ENCODE data around the gene C9orf153.
"Not testable (repeated sequence)": the region's sequence is repeated elsewhere in the genome, so short reads cannot be mapped to it uniquely, and the experiment has no call there.

Gene C9orf153

DNA sequence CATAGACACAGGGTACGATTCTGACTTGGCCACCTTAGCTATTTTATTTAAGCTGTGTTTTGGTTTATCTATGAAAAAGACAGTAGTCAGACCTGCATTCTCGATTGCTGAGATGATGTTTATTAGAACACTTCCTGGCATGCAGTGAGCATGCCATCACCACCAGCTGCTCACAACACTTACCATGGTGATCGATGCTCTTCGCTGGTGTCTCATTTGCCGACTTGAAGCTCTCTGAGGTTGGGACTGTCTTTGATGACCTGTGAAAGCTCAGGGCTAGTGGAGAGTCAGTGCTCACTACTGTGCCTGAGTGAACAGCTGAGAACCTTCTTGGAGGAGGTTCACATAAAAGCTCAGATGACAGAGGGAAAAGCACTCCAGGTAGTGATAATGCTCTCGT, 4.4 kb upstream of the C9orf153 start:
- no peak for DNase-seq

DNA sequence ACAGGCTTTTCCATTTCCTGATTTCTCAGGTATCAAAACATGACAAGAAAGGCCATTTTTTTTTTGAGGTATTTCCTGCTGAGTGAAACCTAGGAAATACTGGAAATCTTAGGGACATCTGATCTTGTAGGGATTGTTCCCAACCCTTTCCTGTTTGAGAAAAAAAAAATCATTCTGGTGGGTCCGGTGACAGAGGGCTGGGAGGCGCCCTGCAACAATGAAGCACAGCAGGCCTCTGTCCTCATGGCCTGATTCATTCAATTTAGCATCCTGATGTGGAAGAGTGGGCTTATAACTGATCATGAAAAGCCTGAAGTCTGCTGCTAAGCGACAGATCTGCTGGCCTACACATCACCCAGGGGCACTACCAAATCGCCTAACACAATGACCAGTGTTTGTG, 3.0 kb upstream of the C9orf153 start:
- no peak for DNase-seq

DNA sequence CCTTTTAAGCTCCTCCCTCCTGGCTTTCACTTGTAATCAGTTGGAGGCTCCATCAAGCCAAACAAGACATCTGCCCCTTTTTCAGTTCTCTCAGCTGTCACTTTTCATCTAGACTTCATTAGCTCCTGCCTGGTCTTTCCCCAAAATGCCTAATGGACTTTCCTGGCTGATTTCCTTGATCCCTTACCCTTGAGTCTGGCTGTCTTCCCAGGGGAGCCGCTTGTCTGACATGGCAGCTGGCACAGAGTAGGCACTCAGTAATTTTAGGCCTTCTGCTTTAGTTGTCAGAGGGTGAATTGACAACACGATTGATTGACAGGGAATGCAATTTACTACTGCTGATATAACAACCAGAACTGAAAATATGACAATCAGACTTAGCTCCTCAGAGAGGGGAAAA, 2.1 kb downstream of the C9orf153 start:
- no peak for DNase-seq

DNA sequence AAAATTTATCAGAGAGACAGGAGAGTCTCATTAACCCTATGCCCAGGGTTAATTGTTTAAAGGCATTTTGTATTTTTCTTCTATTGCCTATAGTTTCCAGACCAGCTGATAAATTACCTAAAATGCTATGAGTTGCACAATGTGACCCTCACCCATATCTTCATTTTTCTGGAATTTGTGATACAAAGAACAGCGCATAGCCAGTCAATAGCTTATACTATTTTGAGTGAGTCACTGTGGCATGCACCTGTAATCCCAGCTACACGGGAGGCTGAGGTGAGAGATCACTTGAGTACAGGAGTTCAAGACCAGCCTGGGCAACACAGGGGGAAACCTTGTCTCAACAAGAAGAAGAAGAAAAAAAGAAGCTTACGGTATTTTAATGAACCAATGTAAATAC, 2.8 kb downstream of the C9orf153 start:
- DNase-seq = no peak

DNA sequence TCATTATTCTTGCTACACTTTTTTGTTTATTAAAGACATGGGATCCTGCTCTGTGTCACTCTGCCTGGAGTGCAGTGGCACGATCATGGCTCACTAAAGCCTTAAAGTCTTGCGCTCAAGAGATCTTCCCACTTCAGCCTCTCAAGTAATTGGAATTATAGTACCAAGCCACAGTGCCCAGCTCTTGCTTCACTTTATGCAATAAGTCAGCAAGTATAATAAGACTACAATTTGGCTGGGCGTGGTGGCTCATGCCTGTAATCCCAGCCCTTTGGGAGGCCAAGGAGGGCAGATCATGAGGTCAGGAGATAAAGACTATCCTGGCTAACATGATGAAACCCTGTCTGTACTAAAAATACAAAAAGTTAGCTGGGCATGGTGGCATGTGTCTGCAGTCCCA, 5.9 kb downstream of the C9orf153 start:
- no peak for DNase-seq

DNA sequence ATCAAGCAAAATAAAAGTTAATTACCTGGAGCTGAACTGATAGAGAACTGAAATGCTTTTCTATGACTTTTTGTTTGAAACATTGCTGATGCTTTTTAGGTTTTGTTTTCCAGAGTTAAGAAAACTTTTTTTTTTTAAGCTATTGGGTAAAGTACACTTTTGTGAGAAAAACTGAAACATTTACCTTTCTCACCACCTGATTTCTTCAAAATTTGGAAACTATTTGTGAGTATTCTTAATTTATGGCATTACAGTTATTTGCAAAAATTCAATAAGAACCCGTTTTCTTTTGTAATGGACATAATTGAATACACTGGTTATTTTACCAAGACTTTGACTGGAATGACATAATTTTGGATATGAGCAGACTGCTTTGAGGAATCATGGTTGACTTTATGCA, 6.6 kb downstream of the C9orf153 start:
- no peak for DNase-seq

DNA sequence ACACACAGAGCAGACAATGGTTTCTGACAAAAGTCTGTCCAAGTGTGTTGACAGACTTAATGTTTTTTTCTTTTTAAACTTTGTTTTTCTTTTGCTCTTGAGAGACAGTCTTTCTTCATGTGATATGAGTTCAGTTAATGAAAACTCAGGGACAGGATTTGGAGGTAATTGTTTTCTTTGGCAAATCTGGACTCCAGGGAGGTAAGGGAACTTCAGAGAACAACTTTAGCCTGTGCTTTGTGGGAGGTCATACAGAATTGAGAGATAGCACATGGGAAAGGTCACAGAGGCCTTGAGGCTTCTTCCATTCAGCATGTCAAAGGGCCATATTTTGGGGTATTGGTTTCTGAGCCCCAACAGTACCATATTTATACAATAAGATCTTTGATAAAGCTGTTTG, 9.3 kb downstream of the C9orf153 start:
- DNase-seq = no peak

DNA sequence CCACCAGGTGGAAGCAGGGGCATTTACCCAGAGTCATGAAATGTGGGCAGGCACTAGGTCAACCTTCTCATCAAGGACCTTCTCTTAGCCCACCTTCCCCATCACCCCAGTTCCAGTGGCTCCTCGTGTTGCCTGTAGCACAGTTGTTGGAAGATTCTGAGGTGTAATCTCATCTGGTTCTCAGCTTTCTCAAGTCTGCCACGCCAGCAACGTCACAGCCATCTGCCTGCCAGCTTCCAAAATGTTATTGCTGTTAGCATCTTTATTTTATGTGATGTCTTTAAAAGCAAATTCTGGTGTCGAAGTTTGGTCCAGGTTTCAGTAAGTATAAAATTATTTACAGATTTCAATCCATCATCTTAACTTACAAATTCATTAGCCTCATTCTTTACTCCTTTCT, 10.7 kb downstream of the C9orf153 start:
- no peak for DNase-seq

DNA sequence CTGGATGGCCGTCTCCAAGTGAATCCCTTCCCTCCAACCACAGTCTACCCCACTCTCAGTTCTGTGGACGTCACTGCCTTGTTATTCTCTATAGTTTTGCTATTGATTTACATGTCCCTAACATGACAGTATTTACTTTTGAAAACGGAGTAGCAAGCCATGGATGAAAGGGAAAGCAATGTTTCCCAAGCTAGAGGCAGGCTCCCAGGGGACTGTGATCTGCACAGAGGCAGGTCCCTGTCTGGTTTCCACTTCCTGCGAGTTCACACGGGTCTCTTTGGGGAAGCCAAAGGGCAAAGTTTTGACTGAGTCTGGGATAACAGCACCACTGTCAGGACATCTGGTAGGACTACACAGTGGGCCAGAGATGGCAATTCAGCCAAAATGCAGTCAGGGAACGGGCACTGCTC, 12.7 kb downstream of the C9orf153 start:
- DNase-seq = no peak

DNA sequence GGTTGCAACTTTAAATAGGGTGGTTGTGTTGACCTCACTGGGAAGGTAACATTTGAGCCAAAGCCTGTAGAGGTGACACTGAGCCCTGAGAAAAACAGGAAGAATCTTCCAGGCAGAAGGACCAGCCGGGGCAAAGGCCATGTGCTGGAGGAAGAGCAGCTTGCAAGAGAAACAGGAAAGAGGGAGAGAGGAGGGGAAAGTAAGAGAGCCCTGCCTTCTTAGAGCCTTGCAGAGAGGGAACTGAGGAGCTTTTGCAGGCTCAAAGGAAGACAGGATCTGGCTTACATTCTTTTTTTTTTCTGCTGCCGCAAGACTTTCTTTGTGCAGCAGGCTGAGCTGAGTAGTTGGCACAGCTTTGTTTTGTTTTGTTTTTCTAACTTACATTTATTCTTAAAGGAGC, 17.4 kb downstream of the C9orf153 start:
- DNase-seq = no peak

DNA sequence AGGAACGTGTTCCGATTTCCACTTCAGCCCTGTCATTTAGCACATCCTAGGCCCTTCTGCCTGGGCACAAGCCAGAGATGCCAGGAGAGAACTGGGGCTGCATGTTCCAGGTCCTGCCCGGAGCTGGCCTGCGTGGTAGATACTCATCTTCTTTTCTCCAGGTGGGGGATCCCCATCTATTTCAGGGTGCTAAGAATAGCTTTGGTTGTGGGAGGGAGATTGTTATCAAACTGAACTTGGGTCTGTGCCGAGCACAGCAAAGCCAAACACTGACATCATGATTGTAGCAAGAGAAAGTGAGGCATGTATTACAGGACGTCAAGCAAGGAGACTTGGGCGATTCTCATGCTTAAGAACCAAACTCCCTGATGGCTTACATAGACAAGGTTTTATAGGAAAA, 18.2 kb downstream of the C9orf153 start:
- DNase-seq = no peak

DNA sequence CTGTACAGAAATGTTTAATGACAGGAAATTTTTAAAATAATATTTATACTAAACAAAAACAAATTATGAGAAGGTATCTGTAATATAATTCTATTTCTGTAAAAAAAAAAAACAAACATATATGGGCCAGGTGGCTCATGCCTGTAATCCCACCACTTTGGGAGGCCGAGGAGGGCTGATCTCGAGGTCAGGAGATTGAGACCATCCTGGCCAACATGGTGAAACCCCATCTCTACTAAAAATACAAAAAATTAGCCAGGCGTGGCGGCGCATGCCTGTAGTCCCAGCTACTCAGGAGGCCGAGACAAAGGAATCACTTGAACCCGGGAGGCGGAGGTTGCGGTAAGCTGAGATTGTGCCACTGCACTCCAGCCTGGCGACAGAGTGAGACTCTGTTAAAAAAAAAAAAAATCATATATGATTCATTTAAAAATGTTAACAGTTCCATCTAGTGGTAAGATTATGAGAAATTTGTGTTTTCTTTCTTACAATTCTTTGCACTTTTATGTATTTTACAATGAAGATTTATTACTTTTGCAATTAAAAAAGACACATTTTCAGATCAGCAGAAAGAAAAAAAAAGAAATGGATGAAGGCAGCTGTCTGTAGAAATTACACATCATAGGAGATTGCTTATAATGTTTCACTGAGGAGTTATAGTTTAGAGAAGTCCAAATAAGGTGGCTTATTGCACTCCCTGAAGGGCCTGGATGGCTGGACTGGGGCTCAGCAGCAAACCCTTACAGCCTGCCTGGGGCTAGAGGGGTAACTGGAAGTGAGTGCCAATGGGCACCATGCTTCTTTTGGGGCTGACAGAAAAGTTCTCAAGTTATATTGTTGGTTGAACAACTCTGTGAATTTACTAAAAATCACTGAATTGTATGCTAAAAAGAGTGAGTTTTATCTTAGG, 20.3 kb downstream of the C9orf153 start:
- DNase-seq = no peak

DNA sequence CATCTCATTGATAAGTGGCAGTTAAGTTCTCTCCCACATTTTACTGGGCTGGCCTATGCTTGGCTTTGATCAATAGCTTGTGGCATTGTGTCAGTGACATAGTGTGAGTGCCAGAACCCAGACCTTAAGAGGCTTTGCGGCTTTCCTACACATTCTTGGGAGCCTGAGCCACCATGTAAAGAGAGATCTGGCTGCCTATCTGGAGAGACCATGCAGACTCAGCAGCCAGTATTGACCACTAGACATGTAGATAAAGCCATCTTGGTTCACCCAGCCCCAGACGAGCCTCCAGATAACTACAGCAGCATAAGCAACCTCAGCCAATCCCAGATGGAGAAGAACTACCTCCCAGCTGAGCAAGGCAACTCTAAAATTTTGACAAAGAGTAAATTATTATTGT, 28.6 kb downstream of the C9orf153 start:
- no peak for DNase-seq

DNA sequence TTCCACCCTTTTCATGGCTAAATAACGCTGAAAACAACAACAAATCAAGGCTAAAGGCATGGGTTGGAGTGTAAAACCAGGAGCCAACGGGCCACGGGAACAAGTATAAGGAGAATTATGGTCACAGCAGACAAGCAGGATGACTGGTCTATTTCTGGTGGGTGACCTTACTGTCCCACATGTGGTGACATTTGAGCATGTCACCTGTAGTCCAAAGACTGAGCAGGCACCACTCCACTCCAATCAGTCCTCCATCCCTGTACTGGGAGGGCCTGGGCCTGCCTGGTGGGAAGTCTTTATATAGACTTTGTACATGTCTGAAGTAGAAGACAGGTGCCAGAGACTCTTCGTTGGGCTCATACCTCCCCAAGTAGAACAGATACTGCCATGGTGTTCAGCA, 36.8 kb downstream of the C9orf153 start:
- no peak for DNase-seq

DNA sequence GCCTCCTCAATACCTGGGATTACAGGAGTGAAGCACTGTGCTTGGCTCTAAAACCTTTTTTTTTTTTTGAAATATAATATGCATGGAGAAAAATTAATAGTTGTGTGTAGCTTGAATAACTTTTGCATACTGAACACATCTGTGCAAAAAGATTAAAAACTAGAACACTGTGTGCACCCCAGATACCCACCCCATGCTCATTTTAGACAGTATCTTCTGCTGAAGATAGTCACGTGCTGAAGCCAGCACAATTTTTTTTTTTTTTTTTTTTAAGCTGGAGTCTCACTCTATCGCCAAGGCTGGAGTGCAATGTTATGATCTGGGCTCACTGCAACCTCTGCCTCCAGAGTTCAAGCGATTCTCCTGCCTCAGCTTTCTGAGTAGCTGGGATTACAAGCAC, 39.9 kb downstream of the C9orf153 start:
- no peak for DNase-seq

DNA sequence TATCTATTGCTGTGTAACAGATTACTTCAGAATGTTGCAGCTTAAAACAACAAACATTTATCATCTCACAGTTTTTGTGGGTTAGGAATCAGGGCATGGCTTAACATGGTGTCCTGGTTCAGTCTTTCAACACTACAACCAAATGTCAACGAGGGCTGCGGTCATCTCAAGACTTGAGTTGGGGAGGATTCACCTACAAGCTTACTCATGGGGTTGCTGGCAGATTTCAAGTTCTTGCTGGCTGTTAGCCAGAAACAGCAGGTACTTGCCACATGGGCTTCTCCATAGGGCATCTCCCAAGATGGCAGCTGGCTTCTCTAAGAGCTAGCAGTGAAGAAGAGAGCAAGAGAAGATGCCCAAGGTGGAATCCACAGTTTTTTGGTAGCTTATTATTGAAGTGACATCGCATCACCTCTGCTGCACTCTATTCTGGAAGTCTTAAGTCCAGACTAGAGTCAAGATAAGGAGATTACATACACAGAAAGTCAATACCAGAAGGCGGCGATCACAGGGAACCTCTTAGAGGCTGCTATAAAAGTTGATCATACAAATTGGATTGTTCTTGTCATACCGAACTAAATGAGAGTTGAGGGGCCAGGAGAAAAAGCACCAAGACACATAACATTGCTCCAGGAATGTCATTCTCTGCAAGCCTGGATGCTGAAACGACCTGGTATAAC, 42.2 kb downstream of the C9orf153 start:
- no peak for DNase-seq

DNA sequence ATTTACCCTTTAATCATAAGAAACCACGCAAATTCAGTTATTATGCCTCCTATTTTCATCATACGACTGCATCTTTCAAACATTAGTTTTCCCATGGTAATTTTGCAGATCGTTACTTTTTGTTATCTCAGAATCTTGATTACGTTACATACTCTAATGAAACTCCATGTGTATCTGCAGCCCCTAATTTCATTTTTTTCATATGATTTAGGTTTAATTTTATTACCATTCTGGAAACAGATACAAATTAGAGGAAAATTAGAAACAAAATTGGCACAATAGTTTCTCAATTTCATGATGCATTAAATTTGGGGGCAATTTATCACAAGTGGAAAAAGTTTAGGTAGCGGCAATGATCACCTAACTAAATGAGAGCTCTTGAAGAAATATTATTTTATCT, 52.3 kb downstream of the C9orf153 start:
- DNase-seq = no peak

DNA sequence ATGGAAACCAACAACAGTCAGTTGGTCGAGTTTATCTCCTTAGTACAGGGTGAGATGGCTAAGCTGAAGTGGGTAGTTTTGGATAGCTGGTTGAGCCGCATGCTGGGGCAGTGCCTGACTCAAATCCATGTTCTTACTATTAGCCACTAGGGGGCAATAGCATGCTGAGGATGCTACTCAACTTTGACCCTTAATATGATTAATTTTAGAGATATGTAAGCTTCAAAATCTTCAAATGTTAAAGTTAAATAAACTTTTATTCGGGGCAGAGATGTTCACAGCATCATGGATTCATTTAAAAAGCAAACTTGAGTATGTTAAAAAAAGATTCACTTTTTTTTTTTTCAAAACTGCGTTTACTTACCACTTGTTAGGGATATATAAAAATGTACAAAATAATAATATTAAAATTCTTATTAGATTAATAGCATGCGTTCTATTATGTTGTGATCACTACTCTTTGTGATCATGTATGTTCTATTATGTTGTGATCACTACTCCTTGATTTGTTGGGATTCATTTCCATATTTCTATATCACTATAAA, 57.0 kb downstream of the C9orf153 start:
- DNase-seq = peak; percentile 47

DNA sequence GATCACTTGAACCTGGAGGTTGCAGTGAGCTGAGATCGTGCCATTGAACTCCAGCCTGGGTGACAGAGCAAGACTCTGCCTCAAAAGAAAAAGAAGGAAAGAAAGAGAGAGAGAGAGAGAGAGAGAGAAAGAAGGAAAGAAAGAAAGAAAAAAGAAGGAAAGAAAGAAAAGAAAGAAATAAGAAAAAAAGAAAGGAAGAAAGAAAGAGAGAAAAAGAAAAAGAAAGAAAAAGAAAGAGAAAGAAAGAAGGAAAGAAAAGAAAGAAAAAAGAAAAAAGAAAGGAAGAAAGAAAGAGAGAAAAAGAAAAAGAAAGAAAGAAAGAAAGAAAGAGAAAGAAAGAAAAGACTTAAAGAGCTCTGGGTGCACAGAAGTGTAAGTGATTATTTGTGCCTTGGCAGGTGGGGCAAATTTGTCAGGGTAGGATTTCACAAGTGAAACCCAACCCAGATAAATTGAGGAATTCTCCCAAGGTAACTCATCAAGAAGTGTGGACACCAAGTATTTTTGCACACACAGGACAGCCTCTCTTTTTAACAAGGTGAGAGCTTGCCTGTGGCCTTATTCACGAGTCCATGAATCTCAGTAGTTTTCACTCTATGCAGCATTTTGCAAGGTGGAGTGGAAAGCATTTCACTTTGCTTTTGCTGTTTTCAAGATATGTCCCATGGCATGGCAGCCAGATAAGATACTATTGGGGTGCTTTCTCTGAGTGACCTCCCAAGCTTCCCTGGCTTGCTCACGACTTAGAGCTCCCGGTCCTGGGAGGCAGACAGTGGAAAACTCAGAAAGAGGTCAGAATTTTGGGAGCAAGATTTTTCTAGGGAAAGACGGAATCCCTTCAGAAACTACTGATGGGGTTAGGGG, 57.8 kb downstream of the C9orf153 start:
- DNase-seq = no peak

DNA sequence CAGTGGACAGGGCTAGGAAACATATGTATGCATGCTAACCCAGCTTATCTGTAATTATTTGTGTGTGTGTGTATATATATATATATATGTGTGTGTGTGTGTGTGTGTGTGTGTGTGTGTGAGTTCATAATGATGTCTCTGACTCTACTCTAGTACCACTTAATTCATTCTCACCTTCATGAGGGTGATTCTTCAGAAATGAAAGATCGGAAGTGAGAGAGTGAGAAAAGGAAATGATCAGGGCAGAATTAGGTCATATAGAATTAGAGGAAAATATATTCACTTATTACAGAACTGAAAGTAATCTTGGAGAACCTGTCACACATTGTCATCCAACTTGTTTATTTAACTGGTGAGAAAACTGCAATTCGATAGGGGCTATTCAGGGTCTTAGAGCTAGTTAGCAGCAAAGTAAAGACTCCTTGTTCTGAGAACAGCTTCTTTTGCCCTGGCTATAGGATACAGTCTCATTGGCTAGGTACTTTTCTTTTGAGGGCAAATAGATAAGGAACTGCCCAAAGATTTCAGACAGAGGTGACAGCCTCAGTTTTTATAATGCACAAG, 58.8 kb downstream of the C9orf153 start:
- DNase-seq = no peak

DNA sequence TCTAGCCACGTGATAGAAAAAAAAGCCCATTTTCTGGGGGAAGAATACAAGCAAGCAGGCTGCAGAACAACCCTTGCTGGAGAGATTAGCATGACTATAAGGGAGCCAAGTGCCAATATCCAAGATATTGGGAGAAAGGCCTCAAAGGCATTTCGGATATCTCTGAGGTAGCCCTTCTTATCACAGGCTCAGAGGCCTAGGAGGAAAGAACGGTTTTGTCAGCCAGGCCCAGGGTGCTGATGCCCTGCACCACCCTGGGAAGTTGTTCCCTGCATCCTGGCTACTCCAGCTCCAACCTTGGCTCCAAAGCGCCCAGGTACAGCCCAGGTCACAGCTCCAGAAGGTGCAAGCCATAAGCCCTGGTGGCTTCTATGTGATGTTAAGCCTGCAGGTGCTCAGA, 66.4 kb downstream of the C9orf153 start:
- DNase-seq = no peak

DNA sequence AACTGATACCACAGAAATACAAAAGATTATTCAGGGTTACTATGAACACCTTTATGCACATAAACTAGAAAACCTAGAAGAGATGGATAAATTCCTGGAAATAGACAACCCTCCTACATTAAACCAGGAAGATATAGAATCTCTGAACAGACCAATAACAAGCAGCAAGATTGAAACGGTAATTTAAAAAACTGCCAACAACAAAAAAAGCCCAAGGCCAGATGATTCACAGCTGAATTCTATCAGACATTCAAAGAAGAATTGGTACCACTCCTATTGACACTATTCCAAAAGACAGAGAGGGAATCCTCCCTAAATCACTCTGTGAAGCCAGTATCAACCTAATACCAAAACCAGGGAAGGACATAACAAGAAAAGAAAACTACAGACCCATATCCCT, 68.8 kb downstream of the C9orf153 start:
- DNase-seq = not testable (repeated sequence)

DNA sequence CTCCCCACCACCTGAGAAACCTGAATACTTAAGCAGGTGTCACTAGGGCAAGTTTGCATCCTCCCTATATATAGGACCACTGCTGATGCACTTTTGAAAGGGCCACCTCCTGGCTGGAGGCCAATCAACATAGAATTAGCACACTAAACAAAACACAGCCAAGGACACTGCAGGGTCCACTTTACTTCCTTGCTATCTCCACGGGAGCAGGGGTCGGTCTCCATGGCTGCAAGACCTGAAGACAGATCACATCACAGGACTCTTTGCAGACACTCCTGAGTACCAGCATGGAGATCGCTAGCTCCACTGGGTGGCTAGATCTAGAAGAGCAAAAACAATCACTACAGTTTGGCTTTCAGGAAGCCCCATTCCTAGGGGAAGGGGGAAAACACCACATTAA, 72.3 kb downstream of the C9orf153 start:
- no peak for DNase-seq
